T-helper 9 cell (primary cell): ENCODE results near the gene MAP7D2.
A peak's percentile ranks its signal among the peaks of the same experiment; 100 is the strongest.
"Not testable (repeated sequence)": the region's sequence is repeated elsewhere in the genome, so short reads cannot be mapped to it uniquely, and the experiment has no call there.

Experiments
- DNase-seq: peaks from one replicate; pipeline ENCODE4 v3.0.0-alpha.2; 2020
- total RNA-seq, 2 donors: gene quantifications; one replicate each; lab custom pipeline; 2026; lab: John Stamatoyannopoulos, UW

Gene MAP7D2
- total RNA-seq: 2.9 to 3.4 reads per million in 2 donors

DNA sequence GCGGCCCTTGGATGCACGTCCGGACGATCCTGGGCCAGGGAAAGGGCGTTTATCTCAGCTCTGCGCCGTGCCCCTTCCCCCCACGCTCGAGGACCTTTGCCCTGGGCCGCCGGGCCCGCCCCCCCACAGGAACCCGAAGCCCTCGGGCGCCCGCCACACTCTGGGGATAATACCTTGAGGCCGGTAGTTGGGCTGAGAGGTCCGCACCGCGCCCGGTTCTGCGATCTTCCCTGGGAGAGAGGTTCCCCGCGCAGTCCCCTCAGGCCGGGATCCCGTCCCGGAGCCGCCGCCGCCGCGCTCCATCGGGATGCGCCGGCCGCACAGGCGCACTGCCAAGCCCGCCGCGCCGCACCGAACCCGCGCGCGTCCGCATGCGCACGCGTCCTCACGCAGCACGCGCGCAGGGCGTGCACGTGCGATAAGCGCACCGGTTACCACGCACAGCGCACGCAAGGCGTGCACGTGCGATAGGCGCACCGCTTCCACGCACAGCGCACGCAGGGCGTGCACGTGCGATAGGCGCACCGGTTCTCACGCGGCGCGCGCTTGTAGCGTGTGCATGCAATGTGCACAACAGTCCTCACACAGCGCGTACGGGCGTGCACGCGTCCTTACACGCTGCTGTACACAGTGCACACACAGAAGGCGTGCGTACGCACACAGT is at the start of gene MAP7D2:
TSS of gene MAP7D2 (minus strand) at position 331 of the 664 bp plus-strand sequence. CDS start at position 303, 28 bp downstream.
- no peak for DNase-seq

DNA sequence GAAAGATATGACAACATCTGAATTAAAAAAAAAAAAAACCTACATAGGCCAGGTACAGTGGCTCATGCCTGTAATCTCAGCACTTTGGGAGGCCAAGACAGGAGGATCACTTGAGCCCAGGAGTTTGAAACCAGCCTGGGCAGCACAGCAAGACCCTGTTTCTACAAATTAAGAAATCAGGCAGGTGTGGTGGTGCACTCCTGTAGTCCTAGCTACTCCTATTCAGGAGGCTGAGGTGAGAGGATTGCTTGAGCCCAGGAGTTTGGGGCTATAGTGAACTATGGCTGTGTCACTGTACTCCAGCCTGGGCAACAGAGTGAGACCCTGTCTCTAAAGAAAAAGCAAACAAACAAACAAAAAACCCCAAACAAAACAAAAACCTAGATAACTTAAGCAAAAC is 45.8 kb upstream of the MAP7D2 start:
- DNase-seq: not testable (repeated sequence)

DNA sequence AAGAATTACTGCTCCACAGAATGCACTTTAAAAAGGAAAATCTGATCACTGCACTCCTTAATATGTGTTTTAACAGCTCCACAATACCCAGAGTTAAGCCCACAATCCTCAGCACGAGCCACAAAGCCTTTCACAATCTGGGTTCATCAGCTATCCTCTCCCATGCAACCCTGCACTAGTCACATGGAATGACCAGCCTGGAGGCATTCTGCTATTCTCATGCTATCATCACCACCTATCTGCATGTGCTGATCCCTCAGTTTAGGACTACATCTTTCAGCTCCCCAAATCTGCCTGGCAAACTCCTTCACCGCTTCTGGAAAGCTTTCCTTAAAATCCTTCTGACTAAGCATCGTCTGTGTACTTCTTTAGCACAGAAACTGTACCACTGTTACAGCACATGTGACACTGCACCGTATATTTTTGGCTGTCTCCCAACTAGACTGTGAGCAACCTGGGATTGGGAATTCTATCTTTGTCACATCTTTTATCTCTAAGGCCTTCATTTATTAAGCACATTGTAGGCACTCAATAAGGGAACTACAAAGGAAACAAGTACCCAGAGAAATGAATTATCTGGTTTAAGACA is 43.2 kb upstream of the MAP7D2 start:
- DNase-seq: no peak

DNA sequence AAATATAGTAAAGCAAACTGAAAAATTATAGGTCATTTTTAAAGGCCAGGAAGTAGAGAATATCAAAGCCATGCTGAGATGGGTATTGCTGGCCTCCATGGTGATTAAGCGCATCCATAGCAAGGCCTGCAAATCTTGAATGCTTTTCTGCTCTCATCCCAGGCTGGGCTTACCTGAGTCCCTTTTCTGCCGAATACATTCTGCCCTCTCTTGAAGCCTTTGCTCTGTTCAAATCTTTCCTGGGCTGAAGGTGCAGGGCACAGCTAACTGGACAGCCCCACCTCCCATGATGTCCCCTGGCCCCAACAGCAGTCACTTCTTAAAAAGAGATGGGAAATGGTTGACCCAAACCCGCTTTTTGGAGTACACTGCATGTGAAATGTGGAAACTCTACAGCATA is 35.0 kb upstream of the MAP7D2 start:
- no peak for DNase-seq

DNA sequence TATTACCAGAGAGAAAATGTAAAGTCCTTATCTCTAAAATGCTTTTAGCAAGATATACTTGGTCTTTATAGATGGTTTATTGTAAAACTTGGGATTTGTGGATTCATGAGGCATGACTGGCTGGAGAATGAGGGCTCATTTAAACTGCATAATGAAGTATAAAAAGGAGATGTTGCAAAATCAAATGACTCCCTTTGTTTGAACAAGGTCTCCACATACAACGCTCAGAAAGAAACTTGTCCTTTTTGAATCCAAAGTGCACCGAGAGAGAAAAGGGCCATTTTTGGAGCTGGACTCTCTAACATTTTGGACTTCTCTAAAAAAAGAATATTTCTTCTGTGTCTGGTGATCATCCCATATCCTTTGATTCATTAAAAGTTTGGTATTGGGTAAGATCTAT is 32.6 kb upstream of the MAP7D2 start:
- DNase-seq: no peak

DNA sequence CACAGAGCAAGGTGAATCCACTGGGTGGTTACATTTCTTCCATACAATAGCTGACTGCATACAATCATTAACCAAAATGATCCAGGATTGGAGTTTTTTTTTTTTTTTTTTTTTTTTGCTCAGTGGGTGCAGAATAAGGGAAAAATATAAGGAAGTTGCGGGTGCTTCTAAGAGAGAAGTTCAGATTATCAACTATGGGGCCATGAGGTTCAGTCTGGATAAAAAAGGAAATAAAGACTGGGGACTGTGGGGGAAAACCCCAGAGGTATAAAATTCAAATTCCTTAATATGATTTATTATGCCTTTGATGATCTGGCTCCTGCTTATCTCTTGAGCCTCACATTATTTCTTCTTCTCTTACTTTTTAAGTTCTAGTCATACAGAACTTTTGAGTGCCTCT is 30.9 kb upstream of the MAP7D2 start:
- no peak for DNase-seq

DNA sequence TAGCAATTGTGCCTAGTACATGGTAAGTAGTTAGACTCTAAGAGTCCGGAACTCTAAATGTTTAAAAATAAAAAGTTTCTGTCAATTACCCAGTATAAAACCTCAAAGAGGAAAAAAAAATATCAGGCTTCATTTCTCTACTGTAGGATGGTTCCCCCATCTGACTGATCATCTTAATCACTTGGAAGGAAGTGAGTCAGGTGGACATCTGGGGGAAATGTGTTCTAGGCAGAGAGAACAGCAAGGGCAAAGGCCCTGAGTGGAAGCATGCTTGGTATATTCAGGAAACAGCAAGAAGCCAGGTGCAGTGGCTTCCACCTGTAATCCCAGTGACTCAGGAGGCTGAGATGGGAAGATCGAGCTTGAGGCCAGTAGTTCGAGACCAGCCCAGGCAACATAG is 27.8 kb upstream of the MAP7D2 start:
- no peak for DNase-seq

DNA sequence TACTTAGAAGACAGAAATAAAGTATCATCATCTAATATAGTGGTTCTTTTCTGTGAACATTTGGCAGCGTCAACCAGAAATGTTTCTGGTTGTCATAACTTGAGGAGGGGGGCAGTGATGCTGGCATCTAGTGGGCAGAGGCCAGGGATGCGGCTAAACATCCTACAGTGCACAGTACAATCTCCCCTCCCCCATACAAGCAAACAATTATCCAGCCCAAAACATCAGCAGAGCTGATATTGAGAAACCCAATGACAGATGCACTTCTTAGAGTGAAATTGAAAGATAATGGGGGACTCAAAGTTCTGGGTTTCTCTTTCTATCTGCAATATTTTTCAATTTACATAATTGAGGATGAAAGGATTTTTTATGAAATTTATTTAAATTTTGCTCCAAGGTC is 26.9 kb upstream of the MAP7D2 start:
- DNase-seq: no peak

DNA sequence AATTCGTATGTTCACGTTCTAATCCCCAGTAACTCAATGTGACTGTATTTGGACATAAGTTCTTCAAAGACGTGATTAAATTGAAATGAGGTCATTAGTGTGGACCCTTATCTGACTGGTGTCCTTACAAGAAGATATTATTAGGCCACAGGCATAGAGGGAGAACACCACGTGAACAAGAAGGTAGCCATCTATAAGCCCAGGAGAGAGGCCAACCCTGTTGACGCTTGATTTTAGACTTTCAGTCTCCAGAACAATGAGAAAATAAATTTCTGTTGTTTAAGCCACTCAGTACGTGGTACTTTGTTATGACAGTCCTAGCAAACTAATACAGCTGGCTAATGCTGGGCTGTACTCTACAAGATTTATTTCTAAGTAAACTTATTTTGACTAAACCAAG is 26.4 kb upstream of the MAP7D2 start:
- DNase-seq: no peak

DNA sequence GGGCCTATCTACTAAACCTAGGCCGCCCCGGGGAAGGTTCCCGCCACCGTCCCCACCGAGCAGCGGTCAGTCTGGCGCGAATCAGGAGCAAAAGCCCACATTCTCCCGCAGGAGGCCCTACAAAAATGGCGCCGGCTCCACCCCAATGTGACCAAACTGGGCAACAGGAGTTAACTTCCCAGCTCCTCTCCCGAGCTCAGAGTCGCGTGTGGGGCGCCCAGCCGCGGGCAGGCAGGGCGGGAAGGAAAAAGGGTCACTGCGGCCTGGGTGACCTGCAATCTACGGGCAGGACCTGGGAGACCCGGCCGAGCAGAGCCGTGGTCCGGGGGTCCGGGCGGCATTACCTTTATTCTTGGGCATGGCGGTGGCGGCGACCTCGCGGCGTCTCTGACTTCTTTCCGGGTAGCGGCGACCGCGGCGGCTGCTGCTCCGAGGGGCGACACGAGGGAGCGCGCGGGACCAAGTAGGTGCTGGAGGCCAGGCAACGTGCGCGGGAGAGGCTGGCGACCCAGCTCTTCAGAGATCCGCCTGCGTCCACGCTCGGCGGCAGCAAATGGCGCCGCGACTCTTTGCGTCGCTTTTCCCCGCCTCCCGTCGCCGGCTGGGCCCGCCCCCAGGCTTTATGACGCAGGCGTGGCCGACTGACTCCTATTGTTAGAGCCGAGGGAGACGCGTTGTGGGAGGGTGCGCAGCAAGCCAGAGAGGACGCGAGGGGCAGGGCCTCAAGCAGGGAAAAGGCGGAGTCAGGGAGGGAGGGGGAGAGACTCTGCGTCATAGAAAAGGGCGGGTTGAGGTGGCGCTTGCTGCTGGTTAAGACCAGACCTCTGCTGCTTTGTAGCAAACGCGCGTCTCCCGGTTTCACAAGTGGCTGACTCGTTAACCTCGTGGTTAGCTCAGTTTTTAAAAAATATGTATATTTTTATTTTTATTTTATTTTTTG is 24.8 kb upstream of the MAP7D2 start, which contains the start of gene EIF1AX:
TSS of gene EIF1AX (minus strand) at position 558 of the 940 bp plus-strand sequence. CDS start at position 360, 198 bp downstream.
- DNase-seq: peak; percentile 98

DNA sequence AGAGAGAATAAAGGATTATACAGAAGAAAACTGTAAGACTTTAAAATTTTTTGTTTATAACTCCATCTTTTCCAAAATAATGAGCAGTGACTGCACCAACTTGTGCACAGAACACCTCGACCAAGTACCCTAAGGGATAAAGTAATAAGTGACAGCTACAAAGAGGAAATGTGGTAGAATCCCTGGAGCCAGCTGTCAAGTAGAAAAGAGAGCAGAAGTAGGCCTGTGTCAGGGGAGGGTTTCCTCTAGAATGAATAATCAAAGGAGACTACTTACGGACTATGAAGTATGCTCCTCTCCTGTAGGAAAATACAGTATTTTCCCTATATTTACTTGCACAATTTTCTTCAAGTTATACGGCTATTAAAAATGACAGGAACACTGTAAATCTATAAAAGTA is 23.7 kb upstream of the MAP7D2 start:
- no peak for DNase-seq

DNA sequence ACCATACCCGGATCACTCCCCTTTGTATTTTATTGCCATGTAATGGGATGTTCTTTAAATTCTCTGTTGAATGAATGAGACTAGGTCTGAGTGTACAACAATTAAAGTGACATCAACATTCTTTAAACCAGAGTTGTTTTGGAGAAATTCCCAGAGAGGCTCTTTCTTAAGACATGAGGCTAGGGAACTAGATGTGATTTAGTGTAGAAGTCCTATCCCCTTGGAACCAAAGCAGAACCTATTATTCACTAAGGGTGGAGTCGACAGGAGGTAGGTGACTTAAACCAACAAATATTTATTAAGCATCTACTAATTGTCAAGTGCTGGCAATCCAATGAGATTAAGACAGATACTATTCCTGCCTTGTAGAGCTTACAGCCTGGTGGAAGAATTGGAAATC is 23.3 kb upstream of the MAP7D2 start:
- no peak for DNase-seq

DNA sequence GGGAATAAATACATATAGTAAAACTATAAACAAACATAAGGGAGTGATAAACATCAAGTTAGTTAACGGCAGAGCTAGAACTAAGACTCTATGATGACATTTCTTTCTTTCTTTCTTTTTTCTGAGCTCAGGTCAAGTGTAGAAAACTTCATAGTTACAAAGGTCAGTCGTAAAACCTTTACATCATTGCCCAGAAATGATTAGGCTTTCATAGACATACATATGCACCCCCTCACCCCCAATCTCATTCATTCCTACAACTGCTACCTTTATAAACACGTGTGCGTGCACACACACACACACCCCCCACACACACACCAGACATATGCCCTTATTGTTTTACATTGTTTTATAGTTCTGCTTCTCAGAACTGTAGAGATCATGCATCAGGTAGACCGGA is 19.2 kb upstream of the MAP7D2 start:
- DNase-seq: no peak

DNA sequence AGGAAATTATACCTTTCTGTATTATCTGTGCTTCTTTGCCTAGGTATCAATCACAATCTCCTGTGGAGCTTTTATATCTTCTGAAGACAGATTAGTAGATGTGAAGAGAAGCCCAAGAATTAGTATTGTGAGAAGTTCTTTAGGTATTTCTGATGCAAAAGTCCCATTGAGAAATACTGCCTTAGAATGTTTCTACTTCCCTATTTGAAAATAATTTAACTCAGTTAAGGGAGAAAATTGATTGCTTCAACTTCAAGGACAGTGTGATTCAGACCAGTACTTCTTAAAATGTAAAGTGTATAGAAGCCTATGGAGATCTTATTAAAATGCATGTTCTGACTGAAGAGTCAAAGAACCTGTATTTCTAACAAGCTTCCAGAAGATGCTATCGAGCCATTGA is 16.0 kb upstream of the MAP7D2 start:
- no peak for DNase-seq

DNA sequence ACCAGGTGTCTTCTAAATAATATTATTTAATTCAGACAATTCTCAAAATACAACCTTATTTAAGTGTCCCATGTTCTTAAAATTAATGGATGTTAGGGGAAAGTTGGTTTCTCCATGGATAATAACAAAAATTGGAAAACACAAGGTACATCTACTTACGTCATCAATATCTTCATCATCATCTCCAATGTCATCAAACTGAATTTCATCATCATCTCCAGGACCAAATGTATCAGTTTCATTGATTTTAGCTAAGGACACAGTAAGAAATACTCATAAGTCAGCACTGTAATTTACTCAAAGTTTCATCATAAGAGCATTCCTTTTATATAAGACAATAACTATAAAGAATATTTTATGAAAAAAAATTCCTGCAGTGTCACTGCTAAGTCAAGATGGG is 13.7 kb upstream of the MAP7D2 start:
- no peak for DNase-seq

DNA sequence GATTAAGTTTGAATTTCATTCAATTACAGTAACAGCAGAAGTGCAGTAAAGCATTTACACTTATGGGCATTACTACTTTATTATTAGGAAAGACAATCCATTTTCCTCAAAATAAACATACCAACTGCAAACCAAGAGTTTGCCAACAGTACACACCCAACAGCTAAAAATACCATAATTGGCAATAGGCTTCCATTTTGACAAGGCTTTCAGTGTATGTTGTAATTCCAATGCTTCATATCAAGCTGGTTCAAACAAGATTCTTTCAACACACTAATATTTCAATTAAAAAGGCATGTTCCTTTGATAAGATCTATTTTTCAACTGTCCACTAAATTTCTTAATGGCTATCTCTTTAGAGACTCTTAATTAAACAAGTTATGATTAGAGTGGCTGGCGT is 12.8 kb upstream of the MAP7D2 start:
- DNase-seq: no peak

DNA sequence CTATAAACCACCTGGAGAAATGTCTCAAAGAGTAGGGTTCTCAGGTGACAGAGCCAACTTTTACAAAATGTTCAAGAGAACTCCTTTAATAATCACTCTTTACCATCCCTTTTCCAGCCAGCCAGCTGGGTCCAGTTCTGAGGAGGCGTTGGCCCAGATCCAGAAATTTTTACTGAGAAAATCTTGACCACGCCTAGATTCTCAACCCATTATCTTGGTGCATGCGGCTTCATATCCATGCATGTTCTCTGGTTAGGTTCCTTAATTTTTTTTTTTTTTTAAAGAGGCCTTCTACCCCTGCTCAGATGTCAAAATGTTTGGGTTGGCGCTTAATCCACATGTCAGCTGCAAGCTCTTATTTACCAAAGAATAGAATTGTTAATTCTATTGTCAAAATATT is 12.0 kb upstream of the MAP7D2 start:
- no peak for DNase-seq

DNA sequence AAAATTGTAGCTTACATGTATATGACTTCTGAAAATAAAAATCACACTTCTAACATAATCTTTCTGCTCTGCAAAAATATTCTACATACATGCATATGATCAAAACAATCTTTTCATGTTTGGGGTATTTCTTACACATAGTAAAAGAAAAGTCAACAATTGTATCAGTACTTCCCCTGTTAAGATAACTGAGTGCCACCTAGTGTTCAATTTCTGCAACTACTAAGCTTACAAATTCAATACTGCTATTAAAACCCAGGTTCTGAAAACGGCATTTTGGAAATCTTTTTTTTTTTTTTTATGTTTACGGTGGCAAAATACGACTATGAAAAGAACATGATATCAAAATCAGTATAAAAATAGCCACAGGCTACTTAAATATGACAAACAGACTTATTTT is 10.7 kb upstream of the MAP7D2 start:
- DNase-seq: not testable (repeated sequence)

DNA sequence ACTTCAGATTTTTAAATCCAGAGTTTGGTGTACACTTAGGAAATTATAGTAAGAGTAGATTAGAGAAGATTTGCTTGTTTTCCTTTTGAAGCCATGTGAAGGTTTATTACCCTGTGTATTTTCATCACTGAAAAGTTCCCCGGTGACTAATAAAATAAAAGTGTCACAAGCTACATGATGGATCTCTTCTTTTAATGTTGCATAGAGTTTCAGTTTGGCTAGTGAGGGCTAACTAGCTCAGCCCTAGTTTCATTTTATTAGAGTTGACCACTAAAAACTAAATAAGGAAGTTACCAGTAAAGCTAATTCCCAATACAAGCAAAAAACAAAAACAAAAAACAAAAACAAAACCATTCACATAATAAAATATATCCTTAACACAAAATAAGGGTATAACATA is 10.1 kb upstream of the MAP7D2 start:
- not testable (repeated sequence) for DNase-seq

DNA sequence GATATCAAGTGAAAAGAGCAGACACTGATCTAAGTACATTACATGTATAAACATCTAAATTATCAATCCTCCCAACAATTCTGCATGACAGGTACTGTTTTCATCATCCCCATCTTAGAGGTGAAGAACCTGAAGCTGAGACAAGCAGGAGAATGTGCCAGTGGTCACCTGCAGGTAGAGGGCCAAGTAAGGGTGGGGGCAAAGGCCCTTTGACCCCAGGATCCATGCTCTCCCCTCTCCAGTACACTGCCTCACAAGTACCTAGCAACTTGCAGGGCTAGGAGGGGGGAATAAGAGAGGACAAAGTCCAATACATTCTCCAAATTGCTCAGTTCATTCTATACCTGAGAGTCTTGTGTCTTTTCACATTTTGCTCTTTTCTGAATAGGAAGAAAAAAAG is 8.3 kb upstream of the MAP7D2 start:
- no peak for DNase-seq

DNA sequence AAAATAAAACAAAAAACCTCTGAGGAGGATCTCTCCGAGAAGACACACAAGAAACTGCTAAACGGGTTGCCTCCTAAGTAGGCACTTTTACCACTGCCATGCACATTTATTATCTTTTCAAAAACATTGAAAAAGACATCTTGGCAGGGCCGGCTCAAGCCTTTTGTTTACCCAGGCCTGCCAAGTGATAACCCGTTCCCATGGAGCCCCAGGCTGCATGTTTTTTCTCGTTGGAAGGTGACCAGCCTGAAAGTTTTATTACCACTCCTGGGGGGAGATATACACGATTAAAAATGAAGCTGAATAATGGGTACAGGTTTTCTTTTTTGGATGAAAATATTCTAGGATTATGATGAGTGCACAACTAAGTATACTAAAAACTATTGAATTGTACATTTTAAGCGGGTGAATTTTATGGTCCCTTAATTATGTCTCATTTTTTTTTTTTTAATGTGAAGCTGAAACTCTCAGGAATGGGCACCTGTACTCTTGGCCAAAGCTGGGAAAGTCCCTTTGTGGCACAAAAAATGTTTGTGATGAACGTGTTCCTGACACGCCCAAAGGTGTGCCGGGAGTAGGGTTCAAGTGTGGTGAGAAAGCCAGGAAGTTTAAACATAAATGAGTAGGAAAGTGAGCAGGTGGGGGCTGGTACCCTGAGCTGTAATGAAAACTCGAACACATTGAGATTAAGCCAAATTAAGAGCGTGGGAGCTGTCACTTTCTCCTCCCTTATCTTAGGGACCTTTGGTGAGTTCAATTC is 1.5 kb upstream of the MAP7D2 start:
- DNase-seq: no peak

DNA sequence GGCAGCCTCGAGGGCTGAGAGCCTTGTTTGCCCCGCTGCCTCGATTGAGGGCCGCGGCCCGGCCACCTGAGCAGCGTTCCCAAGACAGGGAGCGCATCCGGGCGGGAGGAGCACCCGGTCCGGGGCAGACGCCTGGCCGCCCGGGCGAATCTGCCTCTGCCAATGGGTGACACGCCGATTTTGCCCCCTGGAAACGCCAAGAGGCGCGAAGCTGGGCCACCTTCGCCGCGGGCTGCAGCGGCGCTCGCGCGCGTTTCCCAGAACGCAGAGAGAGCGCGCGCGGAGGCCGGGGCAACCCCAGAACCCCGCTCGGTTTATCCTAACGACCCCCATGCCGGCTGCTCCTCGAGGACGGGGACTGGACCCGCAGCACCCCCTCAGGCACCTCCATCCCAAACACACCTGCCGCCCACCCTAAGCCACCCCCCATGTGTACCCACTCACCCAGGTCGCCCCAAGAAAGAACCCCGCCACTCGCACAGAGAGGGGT is 575 bp downstream of the MAP7D2 start:
- DNase-seq: no peak
